H9 (cell line): ENCODE data around the gene MED20. TPM values are rescaled to one million over a fixed set of nuclear protein-coding genes. Genes with fewer than 3 reads are reported as not detected.

Source experiments
- DNase-seq: peaks from one replicate; pipeline ENCODE4 v3.0.0-alpha.2; 2017
- H2AFZ ChIP-seq: one replicate; pipeline ENCODE4 v1.6.1; 2013; ENCODE audit warnings: mild to moderate bottlenecking, low read length, control low read depth, moderate library complexity
- H2AK5ac ChIP-seq: 2 replicates; pipeline ENCODE4 v1.6.1; 2013; ENCODE audit warnings: low read length, control low read depth, mixed read lengths; ENCODE audit not compliant: insufficient read length
- H2BK120ac ChIP-seq: one replicate; pipeline ENCODE4 v1.6.1; 2013; ENCODE audit warnings: low read depth, mild to moderate bottlenecking, low read length, control low read depth, inconsistent platforms; ENCODE audit not compliant: poor library complexity, severe bottlenecking
- H2BK12ac ChIP-seq: 2 replicates; pipeline ENCODE4 v1.6.1; 2013; ENCODE audit warnings: low read length, control low read depth, mixed read lengths, low read depth; ENCODE audit not compliant: insufficient read length
- H2BK15ac ChIP-seq: 2 replicates; pipeline ENCODE4 v1.6.1; 2013; ENCODE audit warnings: low read depth, low read length, control low read depth
- H2BK20ac ChIP-seq: one replicate; pipeline ENCODE4 v1.6.1; 2013; ENCODE audit warnings: low read depth, mild to moderate bottlenecking, low read length, control low read depth, inconsistent platforms; ENCODE audit not compliant: poor library complexity, severe bottlenecking
- H2BK5ac ChIP-seq: 2 replicates; pipeline ENCODE4 v1.6.1; 2013; ENCODE audit warnings: low read length, control low read depth, mixed read lengths; ENCODE audit not compliant: insufficient read length
- H3K14ac ChIP-seq: 2 replicates; pipeline ENCODE4 v1.6.1; 2013; ENCODE audit warnings: low read length, control low read depth; ENCODE audit not compliant: insufficient read depth
- H3K18ac ChIP-seq: 2 replicates; pipeline ENCODE4 v1.6.1; 2013; ENCODE audit warnings: low read depth, mild to moderate bottlenecking, mixed read lengths, low read length, control low read depth; ENCODE audit not compliant: insufficient read length
- H3K23ac ChIP-seq: 2 replicates; pipeline ENCODE4 v1.6.1; 2013; ENCODE audit warnings: low read length, control low read depth, mixed read lengths, low read depth; ENCODE audit not compliant: insufficient read length
- H3K23me2 ChIP-seq: 2 replicates; pipeline ENCODE4 v1.6.1; 2013; ENCODE audit warnings: low read depth, mild to moderate bottlenecking, mixed read lengths, low read length, control low read depth; ENCODE audit not compliant: insufficient read length, poor library complexity, severe bottlenecking
- H3K27ac ChIP-seq: 2 replicates; pipeline ENCODE4 v1.5.1; 2013; ENCODE audit warnings: low read length, control low read depth, mixed read lengths, low read depth; ENCODE audit not compliant: insufficient read length
- H3K27me3 ChIP-seq: 2 replicates; pipeline ENCODE4 v1.6.1; 2013; ENCODE audit warnings: low read length, control low read depth, inconsistent platforms; ENCODE audit not compliant: insufficient read depth
- H3K4ac ChIP-seq: 2 replicates; pipeline ENCODE4 v1.6.1; 2013; ENCODE audit warnings: low read depth, mild to moderate bottlenecking, control low read depth, inconsistent platforms, low read length, moderate library complexity
- H3K4me1 ChIP-seq: 2 replicates; pipeline ENCODE4 v1.6.1; 2013; ENCODE audit warnings: low read length, control low read depth, inconsistent platforms; ENCODE audit not compliant: insufficient read depth
- H3K4me2 ChIP-seq: 2 replicates; pipeline ENCODE4 v1.6.1; 2013; ENCODE audit warnings: low read length, control low read depth, mixed read lengths; ENCODE audit not compliant: insufficient read length, insufficient read depth
- H3K56ac ChIP-seq: 2 replicates; pipeline ENCODE4 v1.6.1; 2013; ENCODE audit warnings: low read depth, mild to moderate bottlenecking, mixed read lengths, low read length, control low read depth; ENCODE audit not compliant: insufficient read length
- H3K79me1 ChIP-seq: 2 replicates; pipeline ENCODE4 v1.6.1; 2013; ENCODE audit warnings: low read depth, mild to moderate bottlenecking, moderate library complexity, low read length, control low read depth, inconsistent platforms; ENCODE audit not compliant: insufficient read depth, poor library complexity, severe bottlenecking
- H3K79me2 ChIP-seq: 2 replicates; pipeline ENCODE4 v1.6.1; 2013; ENCODE audit warnings: low read length, control low read depth, inconsistent platforms; ENCODE audit not compliant: insufficient read depth
- H3K9ac ChIP-seq: 2 replicates; pipeline ENCODE4 v1.6.1; 2013; ENCODE audit warnings: low read length, control low read depth, mixed read lengths; ENCODE audit not compliant: insufficient read length; ENCODE audit errors: extremely low read depth
- H3K9me3 ChIP-seq: one replicate; pipeline ENCODE4 v1.6.1; 2013; ENCODE audit warnings: low read depth, low read length, inconsistent platforms; ENCODE audit not compliant: control insufficient read depth
- H3T11ph ChIP-seq: one replicate; pipeline ENCODE4 v1.6.1; 2013; ENCODE audit warnings: mild to moderate bottlenecking, low read length, control low read depth, inconsistent platforms
- H4K20me1 ChIP-seq: one replicate; pipeline ENCODE4 v1.6.1; 2013; ENCODE audit not compliant: control insufficient read depth, insufficient read length, insufficient read depth
- H4K5ac ChIP-seq: 2 replicates; pipeline ENCODE4 v1.6.1; 2013; ENCODE audit warnings: low read depth, mild to moderate bottlenecking, mixed read lengths, low read length, control low read depth; ENCODE audit not compliant: insufficient read length
- H4K8ac ChIP-seq: replicated peaks from 2 replicates; pipeline ENCODE4 v1.6.1; 2013; ENCODE audit warnings: low read length, control low read depth, mixed read lengths, low read depth; ENCODE audit not compliant: insufficient read length
- H4K91ac ChIP-seq: 2 replicates; pipeline ENCODE4 v1.6.1; 2013; ENCODE audit warnings: low read depth, mild to moderate bottlenecking, moderate library complexity, mixed read lengths, low read length, control low read depth; ENCODE audit not compliant: insufficient read length
- H3K27ac Mint-ChIP-seq, 3 experiments: 2 replicates in 2 of 3; 3 replicates in 1 of 3; pipeline ENCODE4 v1.8.0; 2020 to 2021; ENCODE audit warnings: mixed read lengths in 3 of 3, mild to moderate bottlenecking in 1 of 3, moderate library complexity in 1 of 3
- H3K27me3 Mint-ChIP-seq: 2 replicates; pipeline ENCODE4 v1.8.0; 2021; ENCODE audit warnings: low read depth, mild to moderate bottlenecking, moderate library complexity, mixed read lengths
- H3K36me3 Mint-ChIP-seq, 3 experiments: 2 replicates in 2 of 3; 3 replicates in 1 of 3; pipeline ENCODE4 v1.8.0; 2020 to 2021; ENCODE audit warnings: low read depth in 3 of 3, mixed read lengths in 3 of 3; ENCODE audit not compliant: insufficient read depth in 1 of 3
- H3K4me1 Mint-ChIP-seq, 2 experiments: 2 replicates each; pipeline ENCODE4 v1.8.0; 2020; ENCODE audit warnings: mixed read lengths in 2 of 2
- H3K4me3 Mint-ChIP-seq, 2 experiments: 2 replicates in 1 of 2; 3 replicates in 1 of 2; pipeline ENCODE4 v1.8.0; 2020 to 2021; ENCODE audit warnings: mild to moderate bottlenecking in 2 of 2, mixed read lengths in 2 of 2, moderate library complexity in 1 of 2
- H3K9me3 Mint-ChIP-seq, 2 experiments: 2 replicates in 1 of 2; 3 replicates in 1 of 2; pipeline ENCODE4 v1.8.0; 2020; ENCODE audit warnings: mild to moderate bottlenecking in 2 of 2, mixed read lengths in 2 of 2, moderate library complexity in 1 of 2
- CTCF ChIP-seq: fragments of 200-600 bp; sonication (generic); conservative IDR thresholded peaks from 3 replicates; pipeline ENCODE4 v1.8.0; 2021; ENCODE audit warnings: antibody characterized with exemption, mild to moderate bottlenecking
- WGBS: extraction: QIAGEN DNeasy Blood & Tissue Kit; methylation state at CpG from one replicate; pipeline ENCODE4 v1.1.7; 2013; ENCODE audit warnings: missing lambda C conversion rate, low lambda C conversion rate, mixed read lengths; ENCODE audit not compliant: insufficient read length; ENCODE audit errors: extremely low coverage; 5-methylcytosine and 5-hydroxymethylcytosine counted together
- total RNA-seq: library from RNA; stranded (reverse); gene quantifications from 2 replicates; pipeline ENCODE4 v1.2.1, GENCODE V29; 2021

The MED20 gene
- total RNA-seq, 1 experiment from 2014 or later, result 28.9 TPM

- H2BK5ac ChIP-seq, result no peak overlapping the region
- no peak overlapping the region for H3K23ac ChIP-seq
- H2BK12ac ChIP-seq, result no peak overlapping the region
- no peak overlapping the region for H3T11ph ChIP-seq
- DNase-seq, result no peak
- TF ChIP-seq CTCF, result no peak
- H3K9ac ChIP-seq, result no peak overlapping the region
- H2BK15ac ChIP-seq, result no peak overlapping the region
- no peaks in the 10 kb centered on the region for H3K9me3 ChIP-seq
- no CpG with 5 or more reads among the region's 2 CpGs for WGBS
- H3K4me1 ChIP-seq, result peaks cover 17% of the 10 kb centered on the region; the same call in 1 of the 2 replicates
- no peak overlapping the region for H3K14ac ChIP-seq
- peak overlapping the region; percentile 7 to 24; a peak in 3 of 5 replicates for H3K4me3 Mint-ChIP-seq
- peak overlapping the region; percentile 4 to 97 (median 37); a peak in 5 of 7 replicates for H3K27ac Mint-ChIP-seq
- H3K79me1 ChIP-seq, result no peaks in the 10 kb centered on the region
- H3K4ac ChIP-seq, result no peak overlapping the region
- no peak overlapping the region for H2AK5ac ChIP-seq
- no peak overlapping the region for H3K18ac ChIP-seq
- H2BK120ac ChIP-seq, result no peak overlapping the region
- no peak overlapping the region for H2AFZ ChIP-seq
- no peaks in the 10 kb centered on the region for H3K79me2 ChIP-seq
- no peaks in the 10 kb centered on the region for H3K9me3 Mint-ChIP-seq
- peaks cover 3% of the 10 kb centered on the region for H3K23me2 ChIP-seq
- no peak overlapping the region for H4K5ac ChIP-seq
- H4K8ac ChIP-seq, result no peak overlapping the region
- no peaks in the 10 kb centered on the region for H3K27me3 ChIP-seq
- no peak overlapping the region for H2BK20ac ChIP-seq
- H3K4me1 Mint-ChIP-seq, result peaks cover 47 to 48% of the 10 kb centered on the region in 2 experiments
- no peak overlapping the region for H3K4me2 ChIP-seq
- no peaks in the 10 kb centered on the region for H4K20me1 ChIP-seq
- no peak overlapping the region for H3K56ac ChIP-seq
- no peak overlapping the region for H4K91ac ChIP-seq
- H3K27ac ChIP-seq, result no peak overlapping the region
- peaks cover 1% of the 10 kb centered on the region for H3K27me3 Mint-ChIP-seq
- no peaks in the 10 kb centered on the region; a peak in 1 of 7 replicates for H3K36me3 Mint-ChIP-seq
Observed at GRCh38 chr6:41964201-41964887, 43.4 kb upstream of the MED20 start.
